Measurements from ENCODE around the gene ANKRD1.
A peak's percentile ranks its signal among the peaks of the same experiment; 100 is the strongest.

Gene ANKRD1

GRCh38 chr10:90887555-90887954 is 33.3 kb downstream of the ANKRD1 start:
- POLR2A ChIA-PET: no interaction called here
- no peak for DNase-seq (ENCODE audit: extremely low spot score)

GRCh38 chr10:90885176-90885575 is 35.7 kb downstream of the ANKRD1 start:
- ChIA-PET POLR2A (no interaction called here), CTCF (interaction anchor here (1.1 to 2.1 kb wide), 6 partner anchors 9 to 365 kb away, joined by 3 to 12 read pairs (median 4); no protein-coding TSS in a partner anchor)
- DNase-seq (ENCODE audit: extremely low spot score): no peak
- no peak for TF ChIP-seq CTCF (IDR thresholded peaks at IDR 0.05; ENCODE audit: control extremely low read depth, extremely low read depth, low read depth, missing control alignments)

More at GRCh38 chr10:90887555-90887954, 33.3 kb downstream of the ANKRD1 start:
- TF ChIP-seq CTCF (IDR thresholded peaks at IDR 0.05; ENCODE audit: control extremely low read depth, extremely low read depth, low read depth, missing control alignments): no peak
- CTCF ChIA-PET: interaction anchor here (1.0 to 5.1 kb wide), 8 partner anchors 8 to 363 kb away, joined by 3 to 28 read pairs (median 4); partner anchors contain the start of gene RPP30

GRCh38 chr10:90884431-90884830 is 36.5 kb downstream of the ANKRD1 start:
- CTCF ChIA-PET: interaction anchor here (1.1 to 2.1 kb wide), 6 partner anchors 10 to 367 kb away, joined by 3 to 12 read pairs (median 4); no protein-coding TSS in a partner anchor
- no peak for TF ChIP-seq CTCF (IDR thresholded peaks at IDR 0.05; ENCODE audit: control extremely low read depth, extremely low read depth, low read depth, missing control alignments)
- no peak for DNase-seq (ENCODE audit: extremely low spot score)
- POLR2A ChIA-PET: no interaction called here

GRCh38 chr10:90880059-90880719 is 40.7 kb downstream of the ANKRD1 start:
- TF ChIP-seq CTCF (IDR thresholded peaks at IDR 0.05; ENCODE audit: control extremely low read depth, extremely low read depth, low read depth, missing control alignments): peak; percentile 55
- DNase-seq (ENCODE audit: extremely low spot score): peak; percentile 32
- CTCF ChIA-PET: interaction anchor here (0.8 to 3.0 kb wide), 27 partner anchors 9 to 916 kb away, joined by 3 to 28 read pairs (median 4); partner anchors contain the start of genes PPP1R3C and RPP30
- POLR2A ChIA-PET: interaction anchor here (0.6 kb wide), 1 partner anchor 9 kb away, joined by 3 read pairs; no protein-coding TSS in a partner anchor

- CTCF ChIA-PET: interaction anchor here (0.8 to 3.0 kb wide), 26 partner anchors 9 to 917 kb away, joined by 3 to 28 read pairs (median 4); partner anchors contain the start of gene PPP1R3C
- TF ChIP-seq CTCF (IDR thresholded peaks at IDR 0.05; ENCODE audit: control extremely low read depth, extremely low read depth, low read depth, missing control alignments): no peak
- POLR2A ChIA-PET: no interaction called here
- no peak for DNase-seq (ENCODE audit: extremely low spot score)
Observed at GRCh38 chr10:90879062-90879461, 41.8 kb downstream of the ANKRD1 start.

GRCh38 chr10:90872648-90873020 is 48.3 kb downstream of the ANKRD1 start:
- ChIA-PET CTCF (interaction anchor here (1.0 to 1.5 kb wide), 6 partner anchors 9 to 134 kb away, joined by 3 to 5 read pairs (median 3); no protein-coding TSS in a partner anchor), POLR2A (no interaction called here)
- no peak for DNase-seq (ENCODE audit: extremely low spot score)
- no peak for TF ChIP-seq CTCF (IDR thresholded peaks at IDR 0.05; ENCODE audit: control extremely low read depth, extremely low read depth, low read depth, missing control alignments)
